ENCODE data around the gene DEUP1.
A peak's percentile ranks its signal among the peaks of the same experiment; 100 is the strongest.
"Not testable (repeated sequence)": the region's sequence is repeated elsewhere in the genome, so short reads cannot be mapped to it uniquely, and the experiment has no call there.

The DEUP1 gene

DNA sequence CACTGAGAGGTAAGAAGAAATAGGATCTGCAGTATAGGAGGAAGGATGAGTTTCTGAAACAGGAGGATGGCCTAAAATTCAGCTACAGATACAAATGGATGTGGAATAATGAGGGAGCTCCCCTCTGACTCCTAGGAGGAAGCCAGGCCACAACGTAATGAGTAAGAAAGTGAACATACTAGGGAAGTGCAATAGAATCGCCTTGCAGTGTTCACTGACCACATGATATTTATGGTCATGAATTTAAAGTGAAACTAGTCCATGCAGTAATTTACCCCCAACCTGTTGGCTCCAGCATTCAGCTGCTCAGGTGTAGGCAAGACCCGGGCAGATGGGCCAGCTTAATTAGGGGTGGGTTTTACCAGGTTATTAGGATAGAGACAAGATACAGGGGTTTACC lies 101.7 kb downstream of the DEUP1 start:
- TF ChIP-seq, protein P1, sequence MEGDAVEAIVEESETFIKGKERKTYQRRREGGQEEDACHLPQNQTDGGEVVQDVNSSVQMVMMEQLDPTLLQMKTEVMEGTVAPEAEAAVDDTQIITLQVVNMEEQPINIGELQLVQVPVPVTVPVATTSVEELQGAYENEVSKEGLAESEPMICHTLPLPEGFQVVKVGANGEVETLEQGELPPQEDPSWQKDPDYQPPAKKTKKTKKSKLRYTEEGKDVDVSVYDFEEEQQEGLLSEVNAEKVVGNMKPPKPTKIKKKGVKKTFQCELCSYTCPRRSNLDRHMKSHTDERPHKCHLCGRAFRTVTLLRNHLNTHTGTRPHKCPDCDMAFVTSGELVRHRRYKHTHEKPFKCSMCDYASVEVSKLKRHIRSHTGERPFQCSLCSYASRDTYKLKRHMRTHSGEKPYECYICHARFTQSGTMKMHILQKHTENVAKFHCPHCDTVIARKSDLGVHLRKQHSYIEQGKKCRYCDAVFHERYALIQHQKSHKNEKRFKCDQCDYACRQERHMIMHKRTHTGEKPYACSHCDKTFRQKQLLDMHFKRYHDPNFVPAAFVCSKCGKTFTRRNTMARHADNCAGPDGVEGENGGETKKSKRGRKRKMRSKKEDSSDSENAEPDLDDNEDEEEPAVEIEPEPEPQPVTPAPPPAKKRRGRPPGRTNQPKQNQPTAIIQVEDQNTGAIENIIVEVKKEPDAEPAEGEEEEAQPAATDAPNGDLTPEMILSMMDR (conservative IDR thresholded peaks at IDR 0.05; ENCODE audit: low read depth, low read length), result no peak
- DNase-seq (ENCODE audit: low read depth), result no peak

DNA sequence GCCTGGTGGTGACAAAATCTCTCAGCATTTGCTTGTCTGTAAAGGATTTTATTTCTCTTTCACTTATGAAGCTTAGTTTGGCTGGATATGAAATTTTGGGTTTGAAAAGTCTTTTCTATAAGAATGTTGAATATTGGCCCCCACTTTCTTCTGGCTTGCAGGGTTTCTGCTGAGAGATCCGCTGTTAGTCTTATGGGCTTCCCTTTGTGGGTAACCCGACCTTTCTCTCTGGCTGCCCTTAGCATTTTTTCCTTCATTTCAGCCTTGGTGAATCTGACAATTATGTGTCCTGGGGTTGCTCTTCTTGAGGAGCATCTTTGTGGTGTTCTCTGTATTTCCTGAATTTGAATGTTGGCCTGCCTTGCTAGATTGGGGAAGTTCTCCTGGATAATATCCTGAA lies 112.7 kb downstream of the DEUP1 start:
- not testable (repeated sequence) for H3K4me3 ChIP-seq (ENCODE audit: low read length); DNase-seq (ENCODE audit: low read depth)

More for the DNA sequence above, 101.7 kb downstream of the DEUP1 start:
- no peak overlapping the region for H3K4me3 ChIP-seq (ENCODE audit: low read length)

DNA sequence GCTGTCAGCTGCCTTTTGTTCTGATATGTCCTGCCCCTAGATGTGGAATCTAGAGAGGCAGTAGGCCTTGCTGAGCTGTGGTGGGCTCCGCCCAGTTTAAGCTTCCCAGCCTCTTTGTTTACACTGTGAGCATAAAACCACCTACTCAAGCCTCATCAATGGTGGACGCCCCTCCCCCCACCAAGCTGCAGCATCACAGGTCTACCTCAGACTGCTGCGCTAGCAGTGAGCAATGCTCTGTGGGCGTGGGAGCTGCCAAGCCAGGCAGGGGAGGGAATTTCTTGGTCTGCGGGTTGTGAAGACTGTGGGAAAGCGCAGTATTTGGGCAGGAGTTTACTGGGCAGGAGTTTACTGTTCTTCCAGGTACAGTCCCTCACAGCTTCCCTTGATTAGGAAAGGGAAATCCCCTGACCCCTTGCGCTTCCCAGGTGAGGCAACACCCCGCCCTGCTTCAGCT lies 114.1 kb downstream of the DEUP1 start:
- TF ChIP-seq, protein P1 (conservative IDR thresholded peaks at IDR 0.05; ENCODE audit: low read depth, low read length), result no peak
- H3K4me3 ChIP-seq (ENCODE audit: low read length), result no peak overlapping the region
- peak; percentile 10 for DNase-seq (ENCODE audit: low read depth)

DNA sequence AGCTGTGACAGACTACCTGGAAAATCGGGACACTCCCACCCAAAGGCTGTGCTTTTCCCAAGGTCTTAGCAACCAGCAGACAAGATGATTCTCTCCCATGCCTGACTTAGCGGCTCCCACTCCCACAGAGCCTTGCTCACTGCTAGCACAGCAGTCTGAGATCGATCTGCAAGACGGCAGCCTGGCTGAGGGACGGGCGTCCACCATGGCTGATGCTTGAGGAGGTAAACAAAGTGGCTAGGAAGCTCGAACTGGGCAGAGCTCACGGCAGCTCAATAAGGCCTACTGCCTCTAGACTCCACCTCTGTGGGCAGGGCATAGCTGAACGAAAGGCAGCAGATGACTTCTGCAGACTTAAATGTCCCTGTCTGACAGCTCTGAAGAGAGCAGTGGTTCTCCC lies 127.7 kb downstream of the DEUP1 start:
- no peak overlapping the region for H3K4me3 ChIP-seq (ENCODE audit: low read length)
- no peak for DNase-seq (ENCODE audit: low read depth)
- TF ChIP-seq, protein P1 (conservative IDR thresholded peaks at IDR 0.05; ENCODE audit: low read depth, low read length), result no peak

DNA sequence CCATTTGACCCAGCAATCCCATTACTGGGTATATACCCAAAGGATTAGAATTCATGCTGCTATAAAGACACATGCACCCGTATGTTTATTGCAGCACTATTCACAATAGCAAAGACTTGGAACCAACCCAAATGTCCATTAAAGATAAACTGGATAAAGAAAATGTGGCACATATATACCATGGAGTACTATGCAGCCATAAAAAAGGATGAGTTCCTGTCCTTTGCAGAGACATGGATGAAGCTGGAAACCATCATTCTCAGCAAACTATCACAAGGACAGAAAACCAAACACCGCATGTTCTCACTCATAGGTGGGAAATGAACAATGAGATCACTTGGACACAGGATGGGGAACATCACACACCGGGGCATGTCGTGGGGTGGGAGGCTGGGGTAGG lies 133.1 kb downstream of the DEUP1 start:
- H3K4me3 ChIP-seq (ENCODE audit: low read length); DNase-seq (ENCODE audit: low read depth): not testable (repeated sequence)

DNA sequence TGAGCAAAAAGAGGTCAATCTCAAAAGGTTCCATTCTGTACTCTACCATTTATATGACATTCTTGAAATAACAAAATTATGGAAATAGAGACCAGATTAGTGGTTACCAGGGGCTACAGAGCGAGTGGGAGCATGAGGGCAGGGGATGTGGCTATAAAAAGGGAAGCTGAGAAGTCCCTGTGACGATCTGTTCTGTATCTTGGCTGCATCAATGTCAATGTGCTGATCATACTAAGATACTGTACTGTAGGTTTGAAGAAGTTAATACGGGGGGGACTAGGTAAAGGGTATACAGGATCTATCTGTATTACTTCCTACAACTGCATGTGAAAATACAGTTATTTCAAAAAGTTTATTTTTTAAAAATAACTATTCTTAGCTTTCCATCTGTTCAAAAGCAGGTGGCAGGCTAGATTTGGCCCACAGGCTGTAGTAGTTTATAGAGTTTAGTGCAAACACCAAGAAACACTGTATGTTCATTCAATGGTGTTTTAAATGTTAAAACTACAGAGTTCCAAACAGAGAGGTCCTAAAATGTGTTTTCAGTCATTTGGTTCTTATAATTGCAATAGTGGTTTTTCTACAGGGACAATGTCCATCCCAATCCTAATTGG lies 134.5 kb downstream of the DEUP1 start:
- no peak overlapping the region for H3K4me3 ChIP-seq (ENCODE audit: low read length)
- DNase-seq (ENCODE audit: low read depth), result no peak
- TF ChIP-seq, protein P1 (conservative IDR thresholded peaks at IDR 0.05; ENCODE audit: low read depth, low read length), result no peak

DNA sequence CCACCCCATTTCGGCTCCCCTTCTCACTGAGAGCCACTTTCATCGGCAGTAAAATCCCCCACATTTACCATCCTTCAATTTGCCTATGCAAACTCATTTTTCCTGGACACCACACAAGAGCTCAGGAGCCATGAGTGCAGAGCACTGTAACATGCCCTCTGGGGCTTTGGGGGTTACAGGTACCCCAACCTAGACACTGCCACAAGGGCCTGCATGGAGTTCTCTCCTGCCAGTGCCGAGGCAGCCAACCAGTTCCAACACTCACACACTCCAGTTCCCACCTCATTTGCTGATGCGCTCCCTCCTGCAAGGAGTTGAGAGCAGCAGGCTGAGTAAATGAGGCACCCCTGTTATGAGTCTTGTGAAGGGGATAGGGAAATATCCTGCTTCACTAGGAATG lies 136.5 kb downstream of the DEUP1 start:
- no peak overlapping the region for H3K4me3 ChIP-seq (ENCODE audit: low read length)
- TF ChIP-seq, protein P1 (conservative IDR thresholded peaks at IDR 0.05; ENCODE audit: low read depth, low read length), result no peak
- DNase-seq (ENCODE audit: low read depth), result no peak

DNA sequence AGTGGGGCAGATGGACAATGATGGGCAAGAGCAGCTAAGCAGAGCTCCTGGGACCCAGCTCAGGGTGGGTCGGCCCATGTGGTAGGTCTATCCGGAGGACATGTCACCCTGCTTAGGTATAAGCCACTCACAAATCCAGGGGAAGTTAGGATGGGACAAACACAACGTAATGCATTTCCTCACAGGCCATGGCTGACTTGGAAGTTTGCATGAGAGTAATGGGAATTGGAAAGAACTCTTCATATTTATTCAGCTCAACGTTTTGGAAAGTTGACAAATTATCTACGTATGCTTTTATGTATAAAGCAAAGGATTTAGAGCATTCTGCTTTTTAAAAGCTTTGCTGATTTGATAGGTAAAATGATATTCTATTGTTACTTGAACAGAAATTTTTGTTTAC lies 137.7 kb downstream of the DEUP1 start:
- no peak overlapping the region for H3K4me3 ChIP-seq (ENCODE audit: low read length)
- TF ChIP-seq, protein P1 (conservative IDR thresholded peaks at IDR 0.05; ENCODE audit: low read depth, low read length), result no peak
- DNase-seq (ENCODE audit: low read depth), result no peak
